HUES48 (cell line): ENCODE results near the gene SETD4.

Experiments used
- H3K27ac ChIP-seq: one replicate; pipeline ENCODE4 v1.7.0; 2013; ENCODE audit warnings: low read depth, low read length, inconsistent platforms
- H3K27me3 ChIP-seq: 2 replicates; pipeline ENCODE4 v1.6.1; 2013; ENCODE audit warnings: mild to moderate bottlenecking, low read length; ENCODE audit not compliant: control insufficient read depth, insufficient read depth
- H3K36me3 ChIP-seq: 2 replicates; pipeline ENCODE4 v1.6.1; 2013; ENCODE audit warnings: low read length; ENCODE audit not compliant: control insufficient read depth, insufficient read depth
- H3K4me1 ChIP-seq: 2 replicates; pipeline ENCODE4 v1.6.1; 2013; ENCODE audit warnings: mild to moderate bottlenecking, low read length; ENCODE audit not compliant: control insufficient read depth, insufficient read depth
- H3K4me3 ChIP-seq: 2 replicates; pipeline ENCODE4 v1.5.1; 2013; ENCODE audit warnings: mild to moderate bottlenecking, low read depth, low read length
- H3K9ac ChIP-seq: 2 replicates; pipeline ENCODE4 v1.6.1; 2013; ENCODE audit warnings: mild to moderate bottlenecking, low read depth, low read length, moderate library complexity
- H3K9me3 ChIP-seq: 2 replicates; pipeline ENCODE4 v1.6.1; 2013; ENCODE audit warnings: low read length; ENCODE audit not compliant: control insufficient read depth, insufficient read depth

SETD4 gene

GRCh38 chr21:36044056-36044455 is 16.3 kb downstream of the SETD4 start:
- Histone ChIP-seq H3K9ac (no peak overlapping the region), H3K4me3 (no peak overlapping the region), H3K36me3 (peaks cover 92% of the 10 kb centered on the region), H3K9me3 (no peaks in the 10 kb centered on the region), H3K27ac (no peak overlapping the region), H3K4me1 (no peaks in the 10 kb centered on the region), H3K27me3 (no peaks in the 10 kb centered on the region)

- H3K36me3 ChIP-seq, result peaks cover 94% of the 10 kb centered on the region
- H3K4me3 ChIP-seq, result no peak overlapping the region
- no peak overlapping the region for H3K9ac ChIP-seq
- no peak overlapping the region for H3K27ac ChIP-seq
- H3K9me3 ChIP-seq, result no peaks in the 10 kb centered on the region
- no peaks in the 10 kb centered on the region for H3K4me1 ChIP-seq
- H3K27me3 ChIP-seq, result no peaks in the 10 kb centered on the region
These were observed 18.4 kb downstream of the SETD4 start for GRCh38 chr21:36041910-36042309.

DNA sequence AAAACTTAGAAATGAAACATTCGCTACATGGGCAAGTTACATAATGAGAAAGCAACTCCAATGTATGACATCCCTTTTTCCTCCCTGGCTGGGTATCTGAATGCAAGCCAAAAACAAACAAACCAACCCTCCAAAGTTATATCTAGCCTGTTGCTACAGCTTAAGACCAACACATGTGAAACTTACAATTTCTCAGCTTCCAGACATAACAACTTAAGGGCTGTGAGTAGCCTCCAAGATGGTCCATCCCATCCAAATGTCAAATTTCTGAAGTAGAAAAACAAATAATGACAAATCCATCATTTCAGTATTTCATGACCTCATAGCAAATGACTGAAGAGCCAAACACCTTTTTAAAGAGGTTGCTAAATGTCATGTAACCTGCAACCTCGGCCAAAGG is 19.9 kb downstream of the SETD4 start:
- peaks cover 94% of the 10 kb centered on the region for H3K36me3 ChIP-seq
- no peak overlapping the region for H3K27ac ChIP-seq
- no peaks in the 10 kb centered on the region for H3K27me3 ChIP-seq
- H3K4me3 ChIP-seq, result no peak overlapping the region
- no peaks in the 10 kb centered on the region for H3K4me1 ChIP-seq
- no peak overlapping the region for H3K9ac ChIP-seq
- no peaks in the 10 kb centered on the region for H3K9me3 ChIP-seq

- H3K36me3 ChIP-seq, result peaks cover 94% of the 10 kb centered on the region
These were observed 20.5 kb downstream of the SETD4 start for GRCh38 chr21:36039861-36040260.

GRCh38 chr21:36038701-36039497 is 21.4 kb downstream of the SETD4 start:
- H3K9ac ChIP-seq, result 0 out of 2 replicates have a peak overlapping the region, but pooled peaks have one; percentile 7
- peaks cover 94% of the 10 kb centered on the region for H3K36me3 ChIP-seq
- no peak overlapping the region for H3K27ac ChIP-seq
- H3K9me3 ChIP-seq, result no peaks in the 10 kb centered on the region
- no peak overlapping the region for H3K4me3 ChIP-seq
- H3K4me1 ChIP-seq, result no peaks in the 10 kb centered on the region
- H3K27me3 ChIP-seq, result no peaks in the 10 kb centered on the region

More at GRCh38 chr21:36039861-36040260, 20.5 kb downstream of the SETD4 start:
- H3K4me3 ChIP-seq, result no peak overlapping the region
- no peak overlapping the region for H3K27ac ChIP-seq
- H3K9me3 ChIP-seq, result no peaks in the 10 kb centered on the region
- H3K27me3 ChIP-seq, result no peaks in the 10 kb centered on the region
- H3K9ac ChIP-seq, result no peak overlapping the region
- no peaks in the 10 kb centered on the region for H3K4me1 ChIP-seq

GRCh38 chr21:36035381-36035791 is 24.9 kb downstream of the SETD4 start:
- no peak overlapping the region for H3K4me3 ChIP-seq
- peaks cover 69% of the 10 kb centered on the region for H3K36me3 ChIP-seq
- H3K27me3 ChIP-seq, result no peaks in the 10 kb centered on the region
- no peak overlapping the region for H3K9ac ChIP-seq
- 0 out of 2 replicates have a peak, but pooled peaks cover 3% of the 10 kb centered on the region for H3K4me1 ChIP-seq
- H3K27ac ChIP-seq, result no peak overlapping the region
- H3K9me3 ChIP-seq, result no peaks in the 10 kb centered on the region

DNA sequence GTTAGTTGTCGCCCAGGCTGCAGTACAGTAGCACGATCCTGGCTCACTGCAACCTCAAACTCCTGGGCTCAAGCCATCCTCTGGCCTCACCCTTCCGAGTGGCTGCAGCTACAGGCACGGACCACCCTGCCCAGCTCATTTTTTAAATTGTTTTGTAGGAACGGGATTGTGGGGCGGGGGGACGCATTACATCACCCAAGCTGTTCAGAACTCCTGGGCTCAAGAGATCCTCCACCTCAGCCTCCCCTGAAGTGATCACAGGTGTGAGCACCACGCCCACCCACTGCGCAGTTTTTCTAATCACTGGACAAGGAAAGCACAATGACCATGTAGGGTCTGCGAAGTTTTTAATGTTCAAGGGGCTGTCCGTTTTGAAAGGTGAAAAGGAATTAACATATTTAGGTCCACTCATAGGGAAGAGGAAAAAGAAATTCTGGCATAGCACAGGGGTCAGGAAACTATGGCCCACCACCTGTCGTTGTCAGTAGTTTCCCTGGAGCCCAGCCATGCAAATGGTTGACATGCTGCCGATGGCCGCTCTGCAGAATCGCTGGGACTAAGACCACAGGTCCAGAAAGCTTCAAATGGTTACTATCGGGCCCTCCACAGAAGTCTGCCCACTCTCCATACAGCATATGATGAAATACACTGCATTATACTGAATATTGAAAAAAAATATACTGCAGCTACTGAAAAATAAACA is 26.0 kb downstream of the SETD4 start:
- no peak overlapping the region for H3K27ac ChIP-seq
- no peaks in the 10 kb centered on the region for H3K9me3 ChIP-seq
- H3K27me3 ChIP-seq, result no peaks in the 10 kb centered on the region
- no peak overlapping the region for H3K9ac ChIP-seq
- peaks cover 59% of the 10 kb centered on the region for H3K36me3 ChIP-seq
- 0 out of 2 replicates have a peak, but pooled peaks cover 3% of the 10 kb centered on the region for H3K4me1 ChIP-seq
- no peak overlapping the region for H3K4me3 ChIP-seq

DNA sequence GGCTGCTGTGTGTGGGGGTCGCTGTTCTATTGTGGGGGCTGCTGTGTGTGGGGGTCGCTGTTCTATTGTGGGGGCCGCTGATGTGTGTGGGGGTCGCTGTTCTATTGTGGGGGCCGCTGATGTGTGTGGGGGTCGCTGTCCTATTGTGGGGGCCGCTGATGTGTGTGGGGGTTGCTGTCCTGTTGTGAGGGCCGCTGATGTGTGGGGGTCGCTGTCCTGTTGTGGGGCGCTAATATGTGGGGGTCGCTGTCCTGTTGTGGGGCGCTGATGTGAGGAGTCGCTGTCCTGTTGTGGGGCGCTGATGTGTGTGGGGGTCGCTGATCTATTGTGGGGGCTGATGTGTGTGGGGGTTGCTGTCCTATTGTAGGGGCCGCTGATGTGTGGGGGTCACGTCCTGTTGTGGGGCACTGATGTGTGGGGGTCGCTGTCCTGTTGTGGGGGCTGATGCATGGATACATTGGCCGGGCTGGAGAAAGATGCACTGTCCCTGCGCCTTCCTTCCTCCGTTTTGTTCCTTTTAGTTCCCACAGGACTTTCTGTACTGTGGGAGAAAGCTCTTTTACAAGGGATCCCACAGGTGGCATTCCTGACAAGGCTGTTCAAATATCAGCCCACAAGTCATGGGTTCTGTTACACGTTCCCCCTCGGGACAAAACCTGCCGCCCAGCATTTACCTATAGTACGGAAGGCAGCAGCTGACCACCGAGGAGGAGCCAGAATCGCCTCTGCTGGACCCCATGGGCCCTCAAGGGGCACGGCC is 27.5 kb downstream of the SETD4 start:
- Histone ChIP-seq H3K27ac (no peak overlapping the region), H3K4me3 (no peak overlapping the region), H3K9me3 (no peaks in the 10 kb centered on the region), H3K4me1 (peaks cover 6% of the 10 kb centered on the region; the same call in 1 of the 2 replicates), H3K27me3 (no peaks in the 10 kb centered on the region), H3K36me3 (peaks cover 44% of the 10 kb centered on the region), H3K9ac (no peak overlapping the region)

DNA sequence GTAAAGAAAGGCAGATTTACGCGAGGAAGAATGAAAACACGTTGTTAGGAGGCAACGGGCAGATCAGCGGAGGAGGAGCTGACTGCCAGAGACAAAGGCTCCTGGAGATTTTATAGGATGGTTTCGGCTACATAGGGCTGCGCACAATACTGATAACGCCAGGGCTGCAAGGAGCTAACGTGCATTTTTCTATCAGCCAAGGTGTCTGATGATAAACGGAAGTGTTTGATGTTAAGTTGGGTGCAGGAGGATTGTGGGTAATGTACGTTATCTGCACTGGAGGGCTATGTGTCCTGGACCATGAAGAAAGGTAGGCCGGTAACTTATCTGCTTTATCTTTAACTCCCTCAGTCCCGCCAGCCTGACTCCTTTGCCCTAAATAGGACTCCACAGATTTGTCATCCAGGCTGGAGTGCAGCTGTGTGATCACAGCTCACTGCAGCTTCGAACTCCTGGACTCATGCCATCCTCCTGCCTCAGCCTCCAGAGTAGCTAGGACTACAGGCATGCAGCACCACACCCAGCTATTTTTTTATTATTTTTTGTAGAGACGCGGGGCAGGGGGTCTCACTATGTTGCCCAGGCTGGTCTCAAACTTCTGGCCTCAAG is 29.6 kb downstream of the SETD4 start:
- H3K4me3 ChIP-seq, result no peak overlapping the region
- H3K9ac ChIP-seq, result no peak overlapping the region
- no peaks in the 10 kb centered on the region for H3K9me3 ChIP-seq
- peaks cover 6% of the 10 kb centered on the region; the same call in 1 of the 2 replicates for H3K4me1 ChIP-seq
- no peaks in the 10 kb centered on the region for H3K27me3 ChIP-seq
- no peak overlapping the region for H3K27ac ChIP-seq
- H3K36me3 ChIP-seq, result peaks cover 25% of the 10 kb centered on the region

DNA sequence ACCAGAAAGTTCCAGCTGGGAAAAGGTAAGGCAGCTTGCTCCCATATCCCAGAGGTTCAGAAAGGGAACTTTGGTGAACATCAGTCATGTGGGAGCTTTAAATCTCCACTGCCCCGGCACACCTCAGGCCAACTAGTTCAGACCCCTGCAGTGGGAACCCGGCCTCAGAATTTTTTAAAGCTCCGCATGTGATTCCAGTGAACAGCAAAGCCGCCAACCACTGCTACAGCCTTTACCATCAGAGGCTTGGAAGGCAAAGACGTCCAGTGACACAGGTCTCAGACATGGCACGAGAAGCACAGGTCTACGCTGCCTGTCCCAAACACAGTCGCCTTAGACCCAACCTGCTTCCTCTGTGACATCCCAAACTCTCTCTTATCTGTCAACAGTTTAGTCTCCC is 31.0 kb downstream of the SETD4 start:
- no peaks in the 10 kb centered on the region for H3K9me3 ChIP-seq
- no peak overlapping the region for H3K27ac ChIP-seq
- peaks cover 12% of the 10 kb centered on the region for H3K36me3 ChIP-seq
- H3K9ac ChIP-seq, result no peak overlapping the region
- H3K4me1 ChIP-seq, result peaks cover 6% of the 10 kb centered on the region; the same call in 1 of the 2 replicates
- no peaks in the 10 kb centered on the region for H3K27me3 ChIP-seq
- H3K4me3 ChIP-seq, result no peak overlapping the region
